ENCODE measurements around the gene PRKCE. TPM values are rescaled to one million over a fixed set of nuclear protein-coding genes. Genes with fewer than 3 reads are reported as not detected.

The PRKCE gene
- total and polyA plus RNA-seq, 2 experiments from 2014 or later, result 0.94 to 1.2 TPM

DNA sequence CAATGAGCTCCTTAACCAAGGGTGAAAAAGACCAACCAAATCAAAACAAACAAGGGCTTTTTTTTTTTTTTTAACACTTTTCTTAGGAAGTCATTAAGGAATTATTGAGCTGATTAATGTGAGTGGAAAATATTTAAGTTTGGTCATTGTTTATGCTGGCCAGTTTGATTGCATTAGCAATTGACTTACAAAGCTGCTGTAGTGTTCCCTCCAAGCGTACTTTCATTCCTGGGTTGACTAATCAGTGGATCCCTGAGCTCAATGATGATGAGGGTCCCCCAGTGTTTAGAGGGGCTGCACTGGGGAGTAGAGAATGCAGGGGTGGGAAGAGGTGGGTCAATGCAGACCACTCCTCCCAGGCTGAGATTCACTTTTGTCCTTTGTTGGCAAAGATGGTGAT is 119.3 kb downstream of the PRKCE start (continued):
- TF ChIP-seq, protein P1, sequence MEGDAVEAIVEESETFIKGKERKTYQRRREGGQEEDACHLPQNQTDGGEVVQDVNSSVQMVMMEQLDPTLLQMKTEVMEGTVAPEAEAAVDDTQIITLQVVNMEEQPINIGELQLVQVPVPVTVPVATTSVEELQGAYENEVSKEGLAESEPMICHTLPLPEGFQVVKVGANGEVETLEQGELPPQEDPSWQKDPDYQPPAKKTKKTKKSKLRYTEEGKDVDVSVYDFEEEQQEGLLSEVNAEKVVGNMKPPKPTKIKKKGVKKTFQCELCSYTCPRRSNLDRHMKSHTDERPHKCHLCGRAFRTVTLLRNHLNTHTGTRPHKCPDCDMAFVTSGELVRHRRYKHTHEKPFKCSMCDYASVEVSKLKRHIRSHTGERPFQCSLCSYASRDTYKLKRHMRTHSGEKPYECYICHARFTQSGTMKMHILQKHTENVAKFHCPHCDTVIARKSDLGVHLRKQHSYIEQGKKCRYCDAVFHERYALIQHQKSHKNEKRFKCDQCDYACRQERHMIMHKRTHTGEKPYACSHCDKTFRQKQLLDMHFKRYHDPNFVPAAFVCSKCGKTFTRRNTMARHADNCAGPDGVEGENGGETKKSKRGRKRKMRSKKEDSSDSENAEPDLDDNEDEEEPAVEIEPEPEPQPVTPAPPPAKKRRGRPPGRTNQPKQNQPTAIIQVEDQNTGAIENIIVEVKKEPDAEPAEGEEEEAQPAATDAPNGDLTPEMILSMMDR (conservative IDR thresholded peaks at IDR 0.05; ENCODE audit: low read depth in 2 of 2), result no peak
- TF ChIP-seq NANOG (IDR thresholded peaks at IDR 0.05; ENCODE audit: borderline replicate concordance), result no peak

DNA sequence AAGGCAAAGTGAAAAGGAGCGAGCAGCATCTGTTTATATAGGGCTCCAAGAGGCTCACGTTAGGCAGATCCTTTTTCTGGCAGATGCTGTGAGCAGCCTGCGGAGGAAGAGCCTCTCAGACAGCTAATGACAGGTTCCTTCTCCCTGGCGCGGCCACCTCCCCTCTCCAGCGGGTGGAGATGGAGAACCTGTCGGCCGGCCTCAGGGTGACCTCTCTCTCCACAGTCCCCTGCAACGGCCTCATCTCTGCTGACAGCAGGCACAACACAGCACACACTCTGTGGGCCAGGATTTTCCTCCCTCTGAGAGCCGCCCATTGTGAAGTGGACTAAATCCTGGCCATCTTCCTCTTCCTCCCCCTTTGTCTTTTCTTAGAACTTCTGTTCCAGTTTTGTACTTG is 119.8 kb downstream of the PRKCE start:
- Histone ChIP-seq H3K4me3 (no peak overlapping the region), H2AFZ (no peak overlapping the region), H4K20me1 (replicated peaks; ENCODE audit: insufficient read depth) (no peaks in the 10 kb centered on the region), H3K27ac (ENCODE audit: low read depth) (no peak overlapping the region), H3F3A (replicated peaks; ENCODE audit: low read depth) (no peaks in the 10 kb centered on the region), H3K36me3 (ENCODE audit: insufficient read depth) (no peaks in the 10 kb centered on the region), H3K9me2 (ENCODE audit: insufficient read depth) (peaks cover 9% of the 10 kb centered on the region; the same call in 1 of the 2 replicates), H3K4me2 (no peak overlapping the region), H3K27me3 (ENCODE audit: insufficient read depth) (no peaks in the 10 kb centered on the region), H3K4me1 (ENCODE audit: insufficient read depth) (no peaks in the 10 kb centered on the region), H3K79me2 (replicated peaks; ENCODE audit: insufficient read depth) (no peaks in the 10 kb centered on the region)
- Mint-ChIP-seq H3K36me3 (ENCODE audit: low read depth) (no peaks in the 10 kb centered on the region), H3K4me1 (peaks cover 14% of the 10 kb centered on the region), H3K9me3 (no peaks in the 10 kb centered on the region; the same call in 2 of the 3 replicates), H3K27me3 (ENCODE audit: insufficient read depth, low read depth, poor library complexity) (peaks cover 2% of the 10 kb centered on the region), H3K27ac (no peak overlapping the region), H3K4me3 (no peak overlapping the region)
- TF ChIP-seq STAT1 (IDR thresholded peaks at IDR 0.05; ENCODE audit: unreplicated experiment), result no peak
- TF ChIP-seq, protein P2, sequence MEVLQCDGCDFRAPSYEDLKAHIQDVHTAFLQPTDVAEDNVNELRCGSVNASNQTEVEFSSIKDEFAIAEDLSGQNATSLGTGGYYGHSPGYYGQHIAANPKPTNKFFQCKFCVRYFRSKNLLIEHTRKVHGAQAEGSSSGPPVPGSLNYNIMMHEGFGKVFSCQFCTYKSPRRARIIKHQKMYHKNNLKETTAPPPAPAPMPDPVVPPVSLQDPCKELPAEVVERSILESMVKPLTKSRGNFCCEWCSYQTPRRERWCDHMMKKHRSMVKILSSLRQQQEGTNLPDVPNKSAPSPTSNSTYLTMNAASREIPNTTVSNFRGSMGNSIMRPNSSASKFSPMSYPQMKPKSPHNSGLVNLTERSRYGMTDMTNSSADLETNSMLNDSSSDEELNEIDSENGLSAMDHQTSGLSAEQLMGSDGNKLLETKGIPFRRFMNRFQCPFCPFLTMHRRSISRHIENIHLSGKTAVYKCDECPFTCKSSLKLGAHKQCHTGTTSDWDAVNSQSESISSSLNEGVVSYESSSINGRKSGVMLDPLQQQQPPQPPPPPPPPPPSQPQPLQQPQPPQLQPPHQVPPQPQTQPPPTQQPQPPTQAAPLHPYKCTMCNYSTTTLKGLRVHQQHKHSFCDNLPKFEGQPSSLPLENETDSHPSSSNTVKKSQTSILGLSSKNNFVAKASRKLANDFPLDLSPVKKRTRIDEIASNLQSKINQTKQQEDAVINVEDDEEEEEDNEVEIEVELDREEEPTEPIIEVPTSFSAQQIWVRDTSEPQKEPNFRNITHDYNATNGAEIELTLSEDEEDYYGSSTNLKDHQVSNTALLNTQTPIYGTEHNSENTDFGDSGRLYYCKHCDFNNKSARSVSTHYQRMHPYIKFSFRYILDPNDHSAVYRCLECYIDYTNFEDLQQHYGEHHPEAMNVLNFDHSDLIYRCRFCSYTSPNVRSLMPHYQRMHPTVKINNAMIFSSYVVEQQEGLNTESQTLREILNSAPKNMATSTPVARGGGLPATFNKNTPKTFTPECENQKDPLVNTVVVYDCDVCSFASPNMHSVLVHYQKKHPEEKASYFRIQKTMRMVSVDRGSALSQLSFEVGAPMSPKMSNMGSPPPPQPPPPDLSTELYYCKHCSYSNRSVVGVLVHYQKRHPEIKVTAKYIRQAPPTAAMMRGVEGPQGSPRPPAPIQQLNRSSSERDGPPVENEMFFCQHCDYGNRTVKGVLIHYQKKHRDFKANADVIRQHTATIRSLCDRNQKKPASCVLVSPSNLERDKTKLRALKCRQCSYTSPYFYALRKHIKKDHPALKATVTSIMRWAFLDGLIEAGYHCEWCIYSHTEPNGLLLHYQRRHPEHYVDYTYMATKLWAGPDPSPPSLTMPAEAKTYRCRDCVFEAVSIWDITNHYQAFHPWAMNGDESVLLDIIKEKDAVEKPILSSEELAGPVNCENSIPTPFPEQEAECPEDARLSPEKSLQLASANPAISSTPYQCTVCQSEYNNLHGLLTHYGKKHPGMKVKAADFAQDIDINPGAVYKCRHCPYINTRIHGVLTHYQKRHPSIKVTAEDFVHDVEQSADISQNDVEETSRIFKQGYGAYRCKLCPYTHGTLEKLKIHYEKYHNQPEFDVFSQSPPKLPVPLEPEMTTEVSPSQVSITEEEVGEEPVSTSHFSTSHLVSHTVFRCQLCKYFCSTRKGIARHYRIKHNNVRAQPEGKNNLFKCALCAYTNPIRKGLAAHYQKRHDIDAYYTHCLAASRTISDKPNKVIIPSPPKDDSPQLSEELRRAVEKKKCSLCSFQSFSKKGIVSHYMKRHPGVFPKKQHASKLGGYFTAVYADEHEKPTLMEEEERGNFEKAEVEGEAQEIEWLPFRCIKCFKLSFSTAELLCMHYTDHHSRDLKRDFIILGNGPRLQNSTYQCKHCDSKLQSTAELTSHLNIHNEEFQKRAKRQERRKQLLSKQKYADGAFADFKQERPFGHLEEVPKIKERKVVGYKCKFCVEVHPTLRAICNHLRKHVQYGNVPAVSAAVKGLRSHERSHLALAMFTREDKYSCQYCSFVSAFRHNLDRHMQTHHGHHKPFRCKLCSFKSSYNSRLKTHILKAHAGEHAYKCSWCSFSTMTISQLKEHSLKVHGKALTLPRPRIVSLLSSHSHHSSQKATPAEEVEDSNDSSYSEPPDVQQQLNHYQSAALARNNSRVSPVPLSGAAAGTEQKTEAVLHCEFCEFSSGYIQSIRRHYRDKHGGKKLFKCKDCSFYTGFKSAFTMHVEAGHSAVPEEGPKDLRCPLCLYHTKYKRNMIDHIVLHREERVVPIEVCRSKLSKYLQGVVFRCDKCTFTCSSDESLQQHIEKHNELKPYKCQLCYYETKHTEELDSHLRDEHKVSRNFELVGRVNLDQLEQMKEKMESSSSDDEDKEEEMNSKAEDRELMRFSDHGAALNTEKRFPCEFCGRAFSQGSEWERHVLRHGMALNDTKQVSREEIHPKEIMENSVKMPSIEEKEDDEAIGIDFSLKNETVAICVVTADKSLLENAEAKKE (CRISPR knock-in tag; IDR thresholded peaks at IDR 0.05), result no peak
- TF ChIP-seq, protein P3, sequence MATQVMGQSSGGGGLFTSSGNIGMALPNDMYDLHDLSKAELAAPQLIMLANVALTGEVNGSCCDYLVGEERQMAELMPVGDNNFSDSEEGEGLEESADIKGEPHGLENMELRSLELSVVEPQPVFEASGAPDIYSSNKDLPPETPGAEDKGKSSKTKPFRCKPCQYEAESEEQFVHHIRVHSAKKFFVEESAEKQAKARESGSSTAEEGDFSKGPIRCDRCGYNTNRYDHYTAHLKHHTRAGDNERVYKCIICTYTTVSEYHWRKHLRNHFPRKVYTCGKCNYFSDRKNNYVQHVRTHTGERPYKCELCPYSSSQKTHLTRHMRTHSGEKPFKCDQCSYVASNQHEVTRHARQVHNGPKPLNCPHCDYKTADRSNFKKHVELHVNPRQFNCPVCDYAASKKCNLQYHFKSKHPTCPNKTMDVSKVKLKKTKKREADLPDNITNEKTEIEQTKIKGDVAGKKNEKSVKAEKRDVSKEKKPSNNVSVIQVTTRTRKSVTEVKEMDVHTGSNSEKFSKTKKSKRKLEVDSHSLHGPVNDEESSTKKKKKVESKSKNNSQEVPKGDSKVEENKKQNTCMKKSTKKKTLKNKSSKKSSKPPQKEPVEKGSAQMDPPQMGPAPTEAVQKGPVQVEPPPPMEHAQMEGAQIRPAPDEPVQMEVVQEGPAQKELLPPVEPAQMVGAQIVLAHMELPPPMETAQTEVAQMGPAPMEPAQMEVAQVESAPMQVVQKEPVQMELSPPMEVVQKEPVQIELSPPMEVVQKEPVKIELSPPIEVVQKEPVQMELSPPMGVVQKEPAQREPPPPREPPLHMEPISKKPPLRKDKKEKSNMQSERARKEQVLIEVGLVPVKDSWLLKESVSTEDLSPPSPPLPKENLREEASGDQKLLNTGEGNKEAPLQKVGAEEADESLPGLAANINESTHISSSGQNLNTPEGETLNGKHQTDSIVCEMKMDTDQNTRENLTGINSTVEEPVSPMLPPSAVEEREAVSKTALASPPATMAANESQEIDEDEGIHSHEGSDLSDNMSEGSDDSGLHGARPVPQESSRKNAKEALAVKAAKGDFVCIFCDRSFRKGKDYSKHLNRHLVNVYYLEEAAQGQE (IDR thresholded peaks at IDR 0.05; ENCODE audit: unreplicated experiment), result no peak
- TF ChIP-seq EZH2 (IDR thresholded peaks at IDR 0.05; ENCODE audit: low read depth, unreplicated experiment), result no peak
- TF ChIP-seq, protein P1 (conservative IDR thresholded peaks at IDR 0.05; ENCODE audit: low read depth in 2 of 2), result 0 out of 4 replicates have a peak, but pooled peaks of 1 of the 2 experiments have one; percentile 0
- TF ChIP-seq, protein P4, sequence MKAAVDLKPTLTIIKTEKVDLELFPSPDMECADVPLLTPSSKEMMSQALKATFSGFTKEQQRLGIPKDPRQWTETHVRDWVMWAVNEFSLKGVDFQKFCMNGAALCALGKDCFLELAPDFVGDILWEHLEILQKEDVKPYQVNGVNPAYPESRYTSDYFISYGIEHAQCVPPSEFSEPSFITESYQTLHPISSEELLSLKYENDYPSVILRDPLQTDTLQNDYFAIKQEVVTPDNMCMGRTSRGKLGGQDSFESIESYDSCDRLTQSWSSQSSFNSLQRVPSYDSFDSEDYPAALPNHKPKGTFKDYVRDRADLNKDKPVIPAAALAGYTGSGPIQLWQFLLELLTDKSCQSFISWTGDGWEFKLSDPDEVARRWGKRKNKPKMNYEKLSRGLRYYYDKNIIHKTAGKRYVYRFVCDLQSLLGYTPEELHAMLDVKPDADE (IDR thresholded peaks at IDR 0.05), result no peak
- no peak for TF ChIP-seq ZNF114 (CRISPR knock-in tag; IDR thresholded peaks at IDR 0.05)
- no peak for TF ChIP-seq NANOG (IDR thresholded peaks at IDR 0.05; ENCODE audit: borderline replicate concordance)
- no peak for TF ChIP-seq ZNF331 (CRISPR knock-in tag; IDR thresholded peaks at IDR 0.05; ENCODE audit: low read depth)
- DNase-seq (ENCODE audit: low spot score) (peak; percentile 27), ATAC-seq (peak; percentile 79)
